Ovary (tissue), 9 donors: ENCODE data around the gene TBC1D22B. TPM values are rescaled to one million over a fixed set of nuclear protein-coding genes. Genes with fewer than 3 reads are reported as not detected.

ENCODE experiments used
- DNase-seq, 5 donors: peaks; one replicate each; pipeline ENCODE4 v3.0.0-alpha.2; 2019 to 2020
- H3K27ac ChIP-seq, 2 donors: fragments of 200-600 bp; one replicate each; pipeline versions ENCODE4 v1.5.1 to v1.8.0; 2019 to 2022
- H3K27me3 ChIP-seq: fragments of 200-600 bp; one replicate; pipeline ENCODE4 v1.8.0; 2022
- H3K36me3 ChIP-seq: fragments of 200-600 bp; sonication (generic); one replicate; pipeline ENCODE4 v1.5.1; 2019
- H3K4me1 ChIP-seq: one replicate; pipeline ENCODE4 v1.8.1; 2013; ENCODE audit warnings: mild to moderate bottlenecking, moderate library complexity; ENCODE audit not compliant: insufficient read depth
- H3K4me3 ChIP-seq: fragments of 200-600 bp; sonication (generic); one replicate; pipeline ENCODE4 v1.5.1; 2017
- H3K9me3 ChIP-seq, 2 donors: fragments of 200-600 bp in 1 of 2; sonication (generic) in 1 of 2; one replicate each; pipeline versions ENCODE4 v1.5.1 to v1.8.1; 2013 to 2019; ENCODE audit warnings: mild to moderate bottlenecking in 1 of 2, moderate library complexity in 1 of 2
- CTCF ChIP-seq, 3 donors: fragments of 450-650 bp in 2 of 3; fragments of 200-600 bp in 1 of 3; IDR thresholded peaks; one replicate each; pipeline versions ENCODE4 v1.5.1 to v1.8.0; 2016 to 2022; ENCODE audit warnings: antibody characterized with exemption in 3 of 3, mild to moderate bottlenecking in 1 of 3
- EP300 ChIP-seq: sonication (generic); formaldehyde crosslinking; IDR thresholded peaks from one replicate; pipeline ENCODE4 v1.6.1; 2017; ENCODE audit warnings: antibody characterized with exemption
- POLR2A ChIP-seq: fragments of 450-650 bp; IDR thresholded peaks from one replicate; pipeline ENCODE4 v1.6.1; 2017; ENCODE audit warnings: antibody characterized with exemption, mild to moderate bottlenecking, moderate library complexity
- WGBS, 3 donors: extraction: QIAGEN DNeasy Blood & Tissue Kit in 1 of 3; methylation state at CpG; one replicate each; pipeline versions ENCODE4 v1.1.5 to v1.1.7; 2013 to 2017; 5-methylcytosine and 5-hydroxymethylcytosine counted together
- intact Hi-C, 4 donors: fragments of 100-400 bp; cut with DNase I; formaldehyde crosslinking; loops; one replicate each; pipeline versions ENCODE4 v1.11.0 to v1.15.1; 2022 to 2023
- polyA plus RNA-seq, 2 donors: library from polyadenylated mRNA; stranded (reverse); fragments of 200-250 nt in 1 of 2; fragments of 350-450 nt in 1 of 2; fragmentation: Illumina TruSeq in 1 of 2; extraction: RNeasy Lipid Tissue Mini Kit (QIAGEN cat#74804) in 1 of 2; gene quantifications; one replicate each; pipeline ENCODE4 v1.2.3, GENCODE V29; 2013 to 2014
- total RNA-seq, 7 donors: library from RNA; depleted of rRNA in 2 of 7; stranded (reverse); fragments of >200 nt in 2 of 7; fragmentation: NEBNext Ultra II Directional in 3 of 7; extraction: Animal tissue kit (Norgen Biotek cat#: 25700) in 3 of 7; gene quantifications; one replicate each; pipeline versions ENCODE4 v1.1.0 to v1.2.4, GENCODE V29; 2016 to 2023
- donor health status: DM: no; HTN: no; CAD: no; lungs with moderate emphysema.
- donor health status: DM: no; HTN: no; CAD: no.
- donor health status: Bipolar disorder and iron deficiency.
- donor health status: DM: yes; HTN: yes; CAD: no.
- donor health status: DM: no; HTN: no; CAD: no.
- donor health status: DM: yes; HTN: yes; CAD: no.

The TBC1D22B gene
- total and polyA plus RNA-seq, 9 donors = 7.4 to 17.7 (median 12.8) TPM

- TF ChIP-seq POLR2A (no peak), CTCF (IDR thresholded peaks at IDR 0.05) (no peak), EP300 (no peak)
- H3K36me3 ChIP-seq = no peaks in the 10 kb centered on the region
- no peak overlapping the region for H3K27ac ChIP-seq
- no peaks in the 10 kb centered on the region for H3K9me3 ChIP-seq
- WGBS, 3 donors = 83 to 86% (median 86%) methylated on average over 2 of the region's 2 CpGs
- H3K4me3 ChIP-seq = no peak overlapping the region
- DNase-seq = no peak
- peaks cover 3% of the 10 kb centered on the region for H3K4me1 ChIP-seq
- no peaks in the 10 kb centered on the region for H3K27me3 ChIP-seq
- intact Hi-C loops = no loop called here
Observed at GRCh38 chr6:37260040-37260439, 2.5 kb downstream of the TBC1D22B start.

- 90 to 100% (median 100%) methylated on average over 1 of the region's 1 CpG for WGBS, 3 donors
- Histone ChIP-seq H3K27me3 (no peaks in the 10 kb centered on the region), H3K36me3 (no peaks in the 10 kb centered on the region), H3K9me3 (no peaks in the 10 kb centered on the region), H3K4me1 (peaks cover 3% of the 10 kb centered on the region), H3K27ac (no peak overlapping the region), H3K4me3 (no peak overlapping the region)
- TF ChIP-seq EP300 (no peak), POLR2A (no peak), CTCF (IDR thresholded peaks at IDR 0.05) (no peak)
- no peak for DNase-seq
- intact Hi-C loops = no loop called here
Observed at GRCh38 chr6:37260444-37260843, 2.9 kb downstream of the TBC1D22B start.

GRCh38 chr6:37261198-37261597 lies 3.6 kb downstream of the TBC1D22B start:
- Histone ChIP-seq H3K4me1 (peaks cover 3% of the 10 kb centered on the region), H3K36me3 (no peaks in the 10 kb centered on the region), H3K4me3 (no peak overlapping the region), H3K27ac (no peak overlapping the region), H3K27me3 (no peaks in the 10 kb centered on the region), H3K9me3 (no peaks in the 10 kb centered on the region)
- intact Hi-C loops = no loop called here
- TF ChIP-seq EP300 (no peak), POLR2A (no peak), CTCF (IDR thresholded peaks at IDR 0.05) (no peak)
- 85 to 93% (median 87%) methylated on average over 5 of the region's 5 CpGs for WGBS, 3 donors
- no peak for DNase-seq

GRCh38 chr6:37262446-37263026 lies 5.0 kb downstream of the TBC1D22B start:
- H3K27ac ChIP-seq = no peak overlapping the region
- no peak for TF ChIP-seq POLR2A
- TF ChIP-seq CTCF (IDR thresholded peaks at IDR 0.05) = no peak
- no peak for TF ChIP-seq EP300
- no peak overlapping the region for H3K4me3 ChIP-seq
- DNase-seq = no peak
- 76 to 85% (median 84%) methylated on average over 8 of the region's 8 CpGs for WGBS, 3 donors
- intact Hi-C loops = no loop called here
- H3K4me1 ChIP-seq = peaks cover 3% of the 10 kb centered on the region
- no peaks in the 10 kb centered on the region for H3K36me3 ChIP-seq
- no peaks in the 10 kb centered on the region for H3K9me3 ChIP-seq
- no peaks in the 10 kb centered on the region for H3K27me3 ChIP-seq
